ENCODE results near the gene SLC29A3. TPM values are rescaled to one million over a fixed set of nuclear protein-coding genes. Genes with fewer than 3 reads are reported as not detected.
A peak's percentile ranks its signal among the peaks of the same experiment; 100 is the strongest.

SLC29A3 gene
- total and polyA plus RNA-seq, 10 of the 15 experiments (the other 5 are each of a cell fraction or from before 2014, with no cell fraction given): 1.5 to 4.0 (median 2.7) TPM

- TF ChIP-seq CREB1 (IDR thresholded peaks at IDR 0.05; ENCODE audit: low read depth): no peak
- TF ChIP-seq CHD1 (IDR thresholded peaks at IDR 0.05; ENCODE audit: low read depth, low read length): no peak
- TF ChIP-seq MYB (IDR thresholded peaks at IDR 0.05; ENCODE audit: borderline replicate concordance, low read depth, low read length): no peak
- no peak for TF ChIP-seq ZSCAN29 (IDR thresholded peaks at IDR 0.05)
These were observed 49.1 kb downstream of the SLC29A3 start (continued) for GRCh38 chr10:71368176-71368575.

GRCh38 chr10:71368643-71369042, 49.6 kb downstream of the SLC29A3 start:
- in situ Hi-C loops (cut with MboI): no loop called here
- Histone ChIP-seq H3K36me3 (ENCODE audit: control insufficient read depth in 2 of 2, insufficient read depth in 2 of 2, low read length in 1 of 2) (no peaks in the 10 kb centered on the region), H4K20me1 (ENCODE audit: control insufficient read depth, insufficient read depth) (no peaks in the 10 kb centered on the region), H2AFZ (ENCODE audit: control insufficient read depth, low read depth, low read length) (peak overlapping the region; percentile 30), H3K4me2 (ENCODE audit: control insufficient read depth, insufficient read depth) (no peak overlapping the region), H3K9ac (ENCODE audit: control insufficient read depth, insufficient read depth, low read length) (no peak overlapping the region), H3K9me3 (replicated peaks; ENCODE audit: control insufficient read depth, insufficient read depth, low read length) (no peaks in the 10 kb centered on the region), H3K4me1 (ENCODE audit: control insufficient read depth, insufficient read depth, low read length) (peaks cover 37% of the 10 kb centered on the region), H3K27ac (ENCODE audit: control insufficient read depth, insufficient read depth) (no peak overlapping the region; the same call in 1 of the 2 replicates), H3K27me3 (replicated peaks in 1 of 2; ENCODE audit: control insufficient read depth in 2 of 2, insufficient read depth in 2 of 2, low read length in 1 of 2) (no peaks in the 10 kb centered on the region), H3K79me2 (ENCODE audit: control insufficient read depth, insufficient read depth, low read length) (no peaks in the 10 kb centered on the region), H3K4me3 (no peak overlapping the region)
- no peak for DNase-seq (ENCODE audit: low read depth, low spot score)
- ChIA-PET CTCF (interaction anchor here (0.6 to 1.2 kb wide), 2 partner anchors 44 to 48 kb away, joined by 3 to 4 read pairs; no protein-coding TSS in a partner anchor), RAD21 (ENCODE audit: unreplicated experiment) (no interaction called here), SMC1A (ENCODE audit: uncharacterized antibody, unreplicated experiment) (interaction anchor here (2.1 to 18.0 kb wide), 3 partner anchors 10 to 48 kb away, joined by 10 to 249 read pairs (median 12); partner anchors contain the start of gene SLC29A3), POLR2A (no interaction called here)
- no peak for FAIRE-seq
- BruUV-seq (replicated peaks): no TSS peak
- no peak for ATAC-seq
- TF ChIP-seq ZNF217 (IDR thresholded peaks at IDR 0.05): no peak
- TF ChIP-seq MTA3 (IDR thresholded peaks at IDR 0.05; ENCODE audit: borderline replicate concordance, low read length): no peak
- TF ChIP-seq MAX (IDR thresholded peaks at IDR 0.05; ENCODE audit: low read depth, low read length): no peak
- no peak for TF ChIP-seq CUX1 (IDR thresholded peaks at IDR 0.05; ENCODE audit: insufficient replicate concordance, low read depth, low read length)
- no peak for TF ChIP-seq YBX1 (IDR thresholded peaks at IDR 0.05)
- TF ChIP-seq NFYB (IDR thresholded peaks at IDR 0.05; ENCODE audit: insufficient read depth, low read depth, low read length): no peak
- TF ChIP-seq CTCF (IDR thresholded peaks at IDR 0.05 in 2 of 3, conservative IDR thresholded peaks at IDR 0.05 in 1 of 3; ENCODE audit: control insufficient read depth in 2 of 3, extremely low read depth in 1 of 3, insufficient read depth in 1 of 3, low read depth in 3 of 3, low read length in 3 of 3): 0 out of 6 replicates have a peak, but pooled peaks of 2 of the 3 experiments have one; percentile 5 to 23
- TF ChIP-seq ZSCAN29 (IDR thresholded peaks at IDR 0.05): no peak
- TF ChIP-seq MLLT1 (IDR thresholded peaks at IDR 0.05): no peak
- intact Hi-C loops (cut with micrococcal nuclease; ENCODE audit: unreplicated experiment): no loop called here
- 0% methylated on average over 2 of the region's 2 CpGs for WGBS (ENCODE audit: insufficient coverage, insufficient replicate concordance, low lambda C conversion rate, missing lambda C conversion rate)

Measured in GM12878 (cell line).